Stomach (tissue), 4 donors: Measurements from ENCODE around the gene NKAPL.

Experiments used
- EP300 ChIP-seq: sonication (generic); formaldehyde crosslinking; IDR thresholded peaks from one replicate; pipeline ENCODE4 v1.6.1; 2017; ENCODE audit warnings: antibody characterized with exemption
- POLR2AphosphoS5 ChIP-seq, 3 donors: sonication (generic); formaldehyde crosslinking; IDR thresholded peaks; one replicate each; pipeline ENCODE4 v1.6.1; 2016; ENCODE audit warnings: antibody characterized with exemption in 3 of 3
- TF ChIP-seq, protein P1 (sequence below), 7 experiments: fragments of 450-650 bp in 4 of 7; fragments of 200-600 bp in 3 of 7; sonication (generic) in 3 of 7; IDR thresholded peaks; one replicate each; pipeline ENCODE4 v1.5.1; 2016 to 2019; ENCODE audit warnings: antibody characterized with exemption in 7 of 7, control low read depth in 2 of 7, mild to moderate bottlenecking in 1 of 7

GRCh38 chr6:28239636-28240035 lies 19.5 kb upstream of the NKAPL start:
- TF ChIP-seq EP300 (no peak), POLR2AphosphoS5 (IDR thresholded peaks at IDR 0.05) (no peak)
- TF ChIP-seq, protein P1, sequence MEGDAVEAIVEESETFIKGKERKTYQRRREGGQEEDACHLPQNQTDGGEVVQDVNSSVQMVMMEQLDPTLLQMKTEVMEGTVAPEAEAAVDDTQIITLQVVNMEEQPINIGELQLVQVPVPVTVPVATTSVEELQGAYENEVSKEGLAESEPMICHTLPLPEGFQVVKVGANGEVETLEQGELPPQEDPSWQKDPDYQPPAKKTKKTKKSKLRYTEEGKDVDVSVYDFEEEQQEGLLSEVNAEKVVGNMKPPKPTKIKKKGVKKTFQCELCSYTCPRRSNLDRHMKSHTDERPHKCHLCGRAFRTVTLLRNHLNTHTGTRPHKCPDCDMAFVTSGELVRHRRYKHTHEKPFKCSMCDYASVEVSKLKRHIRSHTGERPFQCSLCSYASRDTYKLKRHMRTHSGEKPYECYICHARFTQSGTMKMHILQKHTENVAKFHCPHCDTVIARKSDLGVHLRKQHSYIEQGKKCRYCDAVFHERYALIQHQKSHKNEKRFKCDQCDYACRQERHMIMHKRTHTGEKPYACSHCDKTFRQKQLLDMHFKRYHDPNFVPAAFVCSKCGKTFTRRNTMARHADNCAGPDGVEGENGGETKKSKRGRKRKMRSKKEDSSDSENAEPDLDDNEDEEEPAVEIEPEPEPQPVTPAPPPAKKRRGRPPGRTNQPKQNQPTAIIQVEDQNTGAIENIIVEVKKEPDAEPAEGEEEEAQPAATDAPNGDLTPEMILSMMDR (IDR thresholded peaks at IDR 0.05) = no peak
